SK-N-SH (cell line): Measurements from ENCODE around the gene NTMT1. TPM values are rescaled to one million over a fixed set of nuclear protein-coding genes. Genes with fewer than 3 reads are reported as not detected.
A peak's percentile ranks its signal among the peaks of the same experiment; 100 is the strongest.

ENCODE experiments used
- CTCF ChIA-PET: fragments of 300-600, 350-600 bp; formaldehyde crosslinking; extraction: SDS; loops from one replicate; lab custom pipeline; 2021; lab: Yijun Ruan, JAX
- POLR2A ChIA-PET: fragments of 350-600 bp; sonication (Branson Sonifier 250); formaldehyde crosslinking; extraction: SDS; loops from one replicate; lab custom pipeline; 2020; ENCODE audit warnings: antibody characterized with exemption, inconsistent platforms; lab: Yijun Ruan, JAX
- DNase-seq: peaks from one replicate; pipeline ENCODE4 v3.0.0; 2012
- H2AFZ ChIP-seq: fragments of 200-600 bp; sonication (generic); 2 replicates; pipeline ENCODE4 v1.8.1; 2016; ENCODE audit warnings: antibody characterized with exemption, mild to moderate bottlenecking, low read depth
- H3F3A ChIP-seq: fragments of 200-600 bp; sonication (generic); replicated peaks from 2 replicates; pipeline ENCODE3; 2016; ENCODE audit warnings: antibody characterized with exemption, mild to moderate bottlenecking; ENCODE audit not compliant: insufficient read depth
- H3K27ac ChIP-seq, 2 experiments: fragments of 200-500 bp in 1 of 2; fragments of 200-600 bp in 1 of 2; sonication (Bioruptor generic) in 1 of 2; sonication (generic), shearing (Covaris generic) in 1 of 2; 2 replicates each; pipeline versions ENCODE4 v1.5.1 to v1.6.1; 2014 to 2016; ENCODE audit warnings: low read depth in 2 of 2, inconsistent platforms in 1 of 2, low read length in 1 of 2, mild to moderate bottlenecking in 1 of 2, mixed read lengths in 1 of 2
- H3K27me3 ChIP-seq: fragments of 200-600 bp; sonication (generic), shearing (Covaris generic); 2 replicates; pipeline ENCODE4 v1.6.1; 2016; ENCODE audit warnings: mixed run types; ENCODE audit not compliant: insufficient read depth
- H3K36me3 ChIP-seq, 2 experiments: fragments of 200-500 bp in 1 of 2; fragments of 200-600 bp in 1 of 2; sonication (Bioruptor generic) in 1 of 2; sonication (generic) in 1 of 2; replicated peaks in 1 of 2; 2 replicates each; pipeline versions ENCODE3 to v1.5.1; 2014 to 2016; ENCODE audit warnings: low read length in 1 of 2, mild to moderate bottlenecking in 1 of 2; ENCODE audit not compliant: insufficient read depth in 2 of 2, control insufficient read depth in 1 of 2
- H3K4me1 ChIP-seq, 2 experiments: fragments of 200-500 bp in 1 of 2; fragments of 200-600 bp in 1 of 2; sonication (Bioruptor generic) in 1 of 2; sonication (generic), shearing (Covaris generic) in 1 of 2; 2 replicates each; pipeline versions ENCODE4 v1.5.1 to v1.6.1; 2014 to 2016; ENCODE audit warnings: low read depth in 1 of 2, low read length in 1 of 2, mixed run types in 1 of 2; ENCODE audit not compliant: insufficient read depth in 2 of 2, control insufficient read depth in 1 of 2
- H3K4me2 ChIP-seq: fragments of 200-600 bp; sonication (generic), shearing (Covaris generic); 2 replicates; pipeline ENCODE4 v1.6.1; 2017; ENCODE audit warnings: mixed run types
- H3K4me3 ChIP-seq, 2 experiments: fragments of 200-500 bp in 1 of 2; fragments of 200-600 bp in 1 of 2; sonication (Bioruptor generic) in 1 of 2; sonication (generic), shearing (Covaris generic) in 1 of 2; 2 replicates each; pipeline versions ENCODE4 v1.5.1 to v1.8.1; 2014 to 2016; ENCODE audit warnings: low read depth in 2 of 2, inconsistent platforms in 1 of 2, low read length in 1 of 2, mild to moderate bottlenecking in 1 of 2, mixed read lengths in 1 of 2, moderate library complexity in 1 of 2
- H3K79me2 ChIP-seq: fragments of 200-600 bp; sonication (generic); 2 replicates; pipeline ENCODE4 v1.8.1; 2017; ENCODE audit warnings: mild to moderate bottlenecking; ENCODE audit not compliant: insufficient read depth
- H3K9ac ChIP-seq: fragments of 200-600 bp; sonication (generic); 2 replicates; pipeline ENCODE4 v1.6.1; 2017; ENCODE audit warnings: mixed run types
- H3K9me2 ChIP-seq: fragments of 200-600 bp; sonication (generic); 2 replicates; pipeline ENCODE4 v1.6.1; 2017; ENCODE audit warnings: mixed run types
- H3K9me3 ChIP-seq: fragments of 200-600 bp; sonication (generic); 2 replicates; pipeline ENCODE4 v1.6.1; 2017; ENCODE audit warnings: mixed run types, mild to moderate bottlenecking, moderate library complexity
- H4K20me1 ChIP-seq: fragments of 200-600 bp; sonication (generic); 2 replicates; pipeline ENCODE4 v1.6.1; 2017; ENCODE audit warnings: mild to moderate bottlenecking, mixed run types; ENCODE audit not compliant: insufficient read depth
- CTCF ChIP-seq: fragments of 200-600 bp; sonication (generic); IDR thresholded peaks from 2 replicates; pipeline ENCODE4 v1.6.1; 2017; ENCODE audit warnings: antibody characterized with exemption, mild to moderate bottlenecking, moderate library complexity
- ELF1 ChIP-seq: IDR thresholded peaks from 2 replicates; pipeline ENCODE4 v1.4.0; 2012
- EZH2phosphoT487 ChIP-seq: fragments of 200-600 bp; sonication (generic); IDR thresholded peaks from 2 replicates; pipeline ENCODE4 v1.6.1; 2017; ENCODE audit warnings: low read depth, mixed run types, mild to moderate bottlenecking, antibody characterized with exemption, moderate library complexity, borderline replicate concordance
- FOSL2 ChIP-seq: IDR thresholded peaks from 2 replicates; pipeline ENCODE4 v1.4.0; 2012; ENCODE audit warnings: low read depth, mild to moderate bottlenecking, moderate library complexity, borderline replicate concordance
- FOXJ3 ChIP-seq: sonication (generic); formaldehyde crosslinking; IDR thresholded peaks from 2 replicates; pipeline ENCODE4 v1.5.1; 2020; ENCODE audit warnings: mild to moderate bottlenecking, missing genetic modification reagents
- GABPA ChIP-seq: IDR thresholded peaks from 2 replicates; pipeline ENCODE4 v1.4.0; 2012; ENCODE audit warnings: low read depth, mild to moderate bottlenecking
- MAX ChIP-seq: IDR thresholded peaks from 2 replicates; pipeline ENCODE4 v1.4.0; 2012; ENCODE audit warnings: low read depth
- POLR2AphosphoS5 ChIP-seq: IDR thresholded peaks from 2 replicates; pipeline ENCODE4 v1.6.1; 2012; ENCODE audit warnings: low read depth, low read length
- RAD21 ChIP-seq: IDR thresholded peaks from 2 replicates; pipeline ENCODE4 v1.6.1; 2012; ENCODE audit warnings: mild to moderate bottlenecking, low read length
- RFX5 ChIP-seq: IDR thresholded peaks from 2 replicates; pipeline ENCODE4 v1.6.1; 2012; ENCODE audit warnings: mild to moderate bottlenecking, improper control_type of control experiment, low read length
- SIN3A ChIP-seq: IDR thresholded peaks from 2 replicates; pipeline ENCODE4 v1.6.1; 2012; ENCODE audit warnings: low read depth, mild to moderate bottlenecking, low read length, moderate library complexity, borderline replicate concordance
- TCF12 ChIP-seq: IDR thresholded peaks from 2 replicates; pipeline ENCODE4 v1.4.0; 2012
- TEAD4 ChIP-seq: IDR thresholded peaks from 2 replicates; pipeline ENCODE4 v1.4.0; 2012; ENCODE audit warnings: mild to moderate bottlenecking, borderline replicate concordance; ENCODE audit not compliant: insufficient read depth
- WGBS: methylation state at CpG from one replicate; pipeline ENCODE4 v1.1.6; 2017; ENCODE audit warnings: low lambda C conversion rate; 5-methylcytosine and 5-hydroxymethylcytosine counted together
- polyA plus RNA-seq, 3 experiments: library from polyadenylated mRNA; depleted of rRNA; stranded (reverse); fragments of >200 nt; gene quantifications; 2 replicates each; pipeline ENCODE4 v1.2.3, GENCODE V29; 2012

NTMT1 gene
- polyA plus RNA-seq, 1 of the 3 experiments (the other 2 are of a cell fraction), result 78.3 TPM

- TF ChIP-seq FOXJ3 (no peak), RAD21 (no peak), ELF1 (no peak), EZH2phosphoT487 (no peak)
Measured at GRCh38 chr9:129624947-129625346, 1.0 kb upstream of the NTMT1 start (continued).

GRCh38 chr9:129626625-129627284 is 792 bp downstream of the NTMT1 start:
- H2AFZ ChIP-seq, result 0 out of 2 replicates have a peak overlapping the region, but pooled peaks have one; percentile 61
- H4K20me1 ChIP-seq, result peaks cover 40% of the 10 kb centered on the region
- TF ChIP-seq CTCF, result no peak
- no peak for TF ChIP-seq RFX5
- TF ChIP-seq ELF1, result no peak; the same call in 1 of the 2 replicates
- peak; percentile 28; the same call in 1 of the 2 replicates for TF ChIP-seq POLR2AphosphoS5
- no peak for TF ChIP-seq SIN3A
- no peak for TF ChIP-seq TCF12
- peak; percentile 71 for TF ChIP-seq GABPA
- TF ChIP-seq TEAD4, result 0 out of 2 replicates have a peak, but pooled peaks have one; percentile 24
- 0 out of 2 replicates have a peak, but pooled peaks have one; percentile 13 for TF ChIP-seq FOSL2
- no peak; the same call in 1 of the 2 replicates for TF ChIP-seq MAX
- H3K79me2 ChIP-seq, result peaks cover 61% of the 10 kb centered on the region
- peaks cover 12% of the 10 kb centered on the region for H3F3A ChIP-seq
- H3K27me3 ChIP-seq, result no peaks in the 10 kb centered on the region
- H3K27ac ChIP-seq, result peak overlapping the region; percentile 78 to 83
- H3K9me3 ChIP-seq, result no peaks in the 10 kb centered on the region
- peaks cover 18 to 35% of the 10 kb centered on the region in 2 experiments; a peak in 2 of 4 replicates for H3K4me1 ChIP-seq
- H3K9ac ChIP-seq, result peak overlapping the region; percentile 91
- H3K9me2 ChIP-seq, result no peaks in the 10 kb centered on the region
- H3K4me3 ChIP-seq, result peak overlapping the region; percentile 87 to 92
- DNase-seq, result no peak
- no peaks in the 10 kb centered on the region for H3K36me3 ChIP-seq
- ChIA-PET CTCF (interaction anchor here (0.7 to 12.8 kb wide), 10 partner anchors 11 to 493 kb away, joined by 3 to 212 read pairs (median 4); partner anchors contain the start of gene ASB6), POLR2A (interaction anchor here (1.1 to 3.0 kb wide), 5 partner anchors 11 to 495 kb away, joined by 3 to 15 read pairs (median 4); partner anchors contain the start of gene IER5L)
- peak overlapping the region; percentile 84 for H3K4me2 ChIP-seq
- WGBS, result 5% methylated on average over 13 of the region's 20 CpGs
